Prostate gland (tissue), 2 donors: ENCODE measurements around the gene ZNF273. TPM values are rescaled to one million over a fixed set of nuclear protein-coding genes. Genes with fewer than 3 reads are reported as not detected.

ENCODE experiments used
- DNase-seq: peaks from one replicate; pipeline ENCODE4 v3.0.0-alpha.2; 2019; ENCODE audit warnings: low spot score
- H3K27ac ChIP-seq, 2 donors: fragments of 200-600 bp; sonication (generic); 2 replicates each; pipeline ENCODE4 v1.5.1; 2017 to 2019
- H3K27me3 ChIP-seq: fragments of 200-600 bp; sonication (generic); replicated peaks from 2 replicates; pipeline ENCODE4 v1.5.1; 2019; ENCODE audit not compliant: insufficient read depth
- H3K36me3 ChIP-seq, 2 donors: fragments of 200-600 bp; sonication (generic); 1 replicate in 1 of 2; 2 replicates in 1 of 2; pipeline versions ENCODE4 v1.5.1 to v1.8.1; 2017 to 2019
- H3K4me1 ChIP-seq: fragments of 200-600 bp; sonication (generic); replicated peaks from 2 replicates; pipeline ENCODE4 v1.5.1; 2019
- H3K4me3 ChIP-seq, 2 donors: fragments of 200-600 bp; sonication (generic); 2 replicates each; pipeline ENCODE4 v1.5.1; 2017 to 2019
- H3K9me3 ChIP-seq: fragments of 200-600 bp; sonication (generic); 2 replicates; pipeline ENCODE4 v1.5.1; 2017
- CTCF ChIP-seq, 4 experiments: fragments of 200-600 bp in 2 of 4; fragments of 450-650 bp in 2 of 4; sonication (generic) in 2 of 4; IDR thresholded peaks; 1 replicate in 3 of 4; 2 replicates in 1 of 4; pipeline ENCODE4 v1.5.1; 2016 to 2019; ENCODE audit warnings: antibody characterized with exemption in 4 of 4, mild to moderate bottlenecking in 2 of 4, moderate library complexity in 2 of 4
- POLR2A ChIP-seq: fragments of 450-650 bp; IDR thresholded peaks from one replicate; pipeline ENCODE4 v1.6.1; 2016; ENCODE audit warnings: antibody characterized with exemption, mild to moderate bottlenecking
- POLR2AphosphoS5 ChIP-seq: sonication (generic); formaldehyde crosslinking; IDR thresholded peaks from one replicate; pipeline ENCODE4 v1.6.1; 2017; ENCODE audit warnings: antibody characterized with exemption
- WGBS: methylation state at CpG from one replicate; pipeline ENCODE4 v1.1.5; 2018; 5-methylcytosine and 5-hydroxymethylcytosine counted together
- intact Hi-C: fragments of 100-400 bp; cut with DNase I; formaldehyde crosslinking; loops from one replicate; pipeline ENCODE4 v1.14.2; 2022
- total RNA-seq, 2 donors: library from RNA; depleted of rRNA; stranded (reverse); fragments of >200 nt; gene quantifications; one replicate each; pipeline ENCODE4 v1.1.0, GENCODE V29; 2016

Gene ZNF273
- total RNA-seq, 2 donors from 2014 or later, result 9.7 to 11.5 TPM

- Histone ChIP-seq H3K27me3 (no peaks in the 10 kb centered on the region), H3K36me3 (no peaks in the 10 kb centered on the region), H3K4me1 (no peaks in the 10 kb centered on the region), H3K9me3 (no peaks in the 10 kb centered on the region), H3K27ac (no peak overlapping the region), H3K4me3 (no peak overlapping the region)
- 86% methylated on average over 7 of the region's 7 CpGs for WGBS
- TF ChIP-seq POLR2A (no peak), POLR2AphosphoS5 (no peak), CTCF (IDR thresholded peaks at IDR 0.05) (no peak)
- no peak for DNase-seq
- intact Hi-C loops, result no loop called here
Observed at GRCh38 chr7:64863969-64864368, 39.1 kb upstream of the ZNF273 start.

- no peaks in the 10 kb centered on the region for H3K9me3 ChIP-seq
- TF ChIP-seq POLR2A (no peak), CTCF (IDR thresholded peaks at IDR 0.05) (no peak), POLR2AphosphoS5 (no peak)
- H3K27ac ChIP-seq, result no peak overlapping the region
- H3K27me3 ChIP-seq, result no peaks in the 10 kb centered on the region
- intact Hi-C loops, result no loop called here
- no peak overlapping the region for H3K4me3 ChIP-seq
- WGBS, result 88% methylated on average over 18 of the region's 18 CpGs
- no peaks in the 10 kb centered on the region for H3K36me3 ChIP-seq
- H3K4me1 ChIP-seq, result no peaks in the 10 kb centered on the region
- no peak for DNase-seq
Observed at GRCh38 chr7:64867863-64868440, 35.1 kb upstream of the ZNF273 start.

- WGBS, result 85% methylated on average over 11 of the region's 11 CpGs
Observed at GRCh38 chr7:64868499-64868898, 34.6 kb upstream of the ZNF273 start.

GRCh38 chr7:64869121-64869725, 33.9 kb upstream of the ZNF273 start:
- TF ChIP-seq POLR2A (no peak), POLR2AphosphoS5 (no peak), CTCF (IDR thresholded peaks at IDR 0.05) (no peak)
- Histone ChIP-seq H3K4me1 (no peaks in the 10 kb centered on the region), H3K27me3 (no peaks in the 10 kb centered on the region), H3K9me3 (no peaks in the 10 kb centered on the region), H3K36me3 (no peaks in the 10 kb centered on the region), H3K4me3 (no peak overlapping the region), H3K27ac (no peak overlapping the region)
- no peak for DNase-seq
- 78% methylated on average over 8 of the region's 8 CpGs for WGBS
- intact Hi-C loops, result no loop called here

More at GRCh38 chr7:64868499-64868898, 34.6 kb upstream of the ZNF273 start:
- Histone ChIP-seq H3K27me3 (no peaks in the 10 kb centered on the region), H3K27ac (no peak overlapping the region), H3K4me3 (no peak overlapping the region), H3K4me1 (no peaks in the 10 kb centered on the region), H3K36me3 (no peaks in the 10 kb centered on the region), H3K9me3 (no peaks in the 10 kb centered on the region)
- intact Hi-C loops, result no loop called here
- DNase-seq, result no peak
- TF ChIP-seq CTCF (IDR thresholded peaks at IDR 0.05) (no peak), POLR2A (no peak), POLR2AphosphoS5 (no peak)
